NT2/D1 (cell line): Measurements from ENCODE around the gene BCAS4.
A peak's percentile ranks its signal among the peaks of the same experiment; 100 is the strongest.

Source experiments
- DNase-seq: peaks from one replicate; pipeline ENCODE4 v3.0.0-alpha.2; 2011; ENCODE audit warnings: low read depth, low spot score
- H3K27me3 ChIP-seq: 2 replicates; pipeline ENCODE4 v1.6.0; 2011; ENCODE audit warnings: mild to moderate bottlenecking; ENCODE audit not compliant: insufficient read length, insufficient read depth
- H3K36me3 ChIP-seq: 2 replicates; pipeline ENCODE4 v1.6.1; 2011; ENCODE audit warnings: mild to moderate bottlenecking, low read length, mixed read lengths; ENCODE audit not compliant: insufficient read depth, insufficient read length
- H3K4me1 ChIP-seq: 2 replicates; pipeline ENCODE4 v1.5.1; 2011; ENCODE audit not compliant: insufficient read depth, insufficient read length
- H3K4me3 ChIP-seq: 2 replicates; pipeline ENCODE4 v1.5.1; 2011; ENCODE audit warnings: low read depth; ENCODE audit not compliant: insufficient read length
- H3K9ac ChIP-seq: 2 replicates; pipeline ENCODE4 v1.6.0; 2011; ENCODE audit warnings: low read depth; ENCODE audit not compliant: insufficient read length
- H3K9me3 ChIP-seq: 2 replicates; pipeline ENCODE4 v1.5.1; 2011; ENCODE audit warnings: mild to moderate bottlenecking, low read length; ENCODE audit not compliant: insufficient read depth
- SUZ12 ChIP-seq: IDR thresholded peaks from 2 replicates; pipeline ENCODE4 v1.6.1; 2011; ENCODE audit not compliant: insufficient read length, insufficient read depth; ENCODE audit errors: extremely low read depth
- YY1 ChIP-seq: IDR thresholded peaks from 2 replicates; pipeline ENCODE4 v1.6.1; 2011; ENCODE audit not compliant: insufficient read length, insufficient read depth
- ZNF274 ChIP-seq: IDR thresholded peaks from 2 replicates; pipeline ENCODE4 v1.6.1; 2011; ENCODE audit warnings: mild to moderate bottlenecking, low read depth, low read length

Gene BCAS4

GRCh38 chr20:50845566-50846215 lies 50.8 kb downstream of the BCAS4 start:
- Histone ChIP-seq H3K9ac (peak overlapping the region; percentile 52), H3K9me3 (no peaks in the 10 kb centered on the region)

GRCh38 chr20:50848341-50848808 lies 53.5 kb downstream of the BCAS4 start:
- no peak for DNase-seq
- Histone ChIP-seq H3K9ac (no peak overlapping the region), H3K27me3 (no peaks in the 10 kb centered on the region), H3K9me3 (no peaks in the 10 kb centered on the region), H3K36me3 (peaks cover 17% of the 10 kb centered on the region), H3K4me1 (peaks cover 18% of the 10 kb centered on the region), H3K4me3 (no peak overlapping the region)
- TF ChIP-seq SUZ12: no peak
- TF ChIP-seq YY1: no peak
- TF ChIP-seq ZNF274: no peak

More at GRCh38 chr20:50845566-50846215, 50.8 kb downstream of the BCAS4 start:
- Histone ChIP-seq H3K27me3 (no peaks in the 10 kb centered on the region), H3K36me3 (peaks cover 21% of the 10 kb centered on the region), H3K4me3 (no peak overlapping the region), H3K4me1 (peaks cover 15% of the 10 kb centered on the region)
- TF ChIP-seq SUZ12 (no peak), ZNF274 (no peak)
- DNase-seq: no peak

- peaks cover 19% of the 10 kb centered on the region for H3K4me1 ChIP-seq
- no peak overlapping the region for H3K9ac ChIP-seq
- no peak overlapping the region for H3K4me3 ChIP-seq
- TF ChIP-seq ZNF274 (no peak), YY1 (no peak), SUZ12 (no peak)
- H3K9me3 ChIP-seq: no peaks in the 10 kb centered on the region
- H3K36me3 ChIP-seq: peaks cover 13% of the 10 kb centered on the region
- no peaks in the 10 kb centered on the region for H3K27me3 ChIP-seq
- no peak for DNase-seq
Observed at GRCh38 chr20:50848846-50849673, 54.2 kb downstream of the BCAS4 start.

- TF ChIP-seq YY1: no peak
- TF ChIP-seq SUZ12: no peak
- TF ChIP-seq ZNF274: no peak
- peaks cover 20% of the 10 kb centered on the region for H3K4me1 ChIP-seq
- DNase-seq: peak; percentile 69
- H3K27me3 ChIP-seq: no peaks in the 10 kb centered on the region
- peaks cover 13% of the 10 kb centered on the region for H3K36me3 ChIP-seq
- no peak overlapping the region for H3K4me3 ChIP-seq
- H3K9ac ChIP-seq: peak overlapping the region; percentile 78
- no peaks in the 10 kb centered on the region for H3K9me3 ChIP-seq
Observed at GRCh38 chr20:50850721-50851286, 55.9 kb downstream of the BCAS4 start.

- no peaks in the 10 kb centered on the region for H3K27me3 ChIP-seq
- peaks cover 13% of the 10 kb centered on the region for H3K36me3 ChIP-seq
- no peak overlapping the region for H3K4me3 ChIP-seq
- TF ChIP-seq YY1: no peak
- TF ChIP-seq ZNF274: no peak
- TF ChIP-seq SUZ12: no peak
- DNase-seq: no peak
- peak overlapping the region; percentile 27 for H3K9ac ChIP-seq
- H3K4me1 ChIP-seq: peaks cover 23% of the 10 kb centered on the region
- no peaks in the 10 kb centered on the region for H3K9me3 ChIP-seq
Observed at GRCh38 chr20:50852085-50852484, 57.2 kb downstream of the BCAS4 start.

- TF ChIP-seq ZNF274: no peak
- no peak for TF ChIP-seq YY1
- no peak for TF ChIP-seq SUZ12
- Histone ChIP-seq H3K9ac (no peak overlapping the region), H3K9me3 (no peaks in the 10 kb centered on the region), H3K36me3 (peaks cover 8% of the 10 kb centered on the region), H3K4me3 (no peak overlapping the region), H3K27me3 (no peaks in the 10 kb centered on the region), H3K4me1 (peaks cover 26% of the 10 kb centered on the region)
- DNase-seq: no peak
Observed at GRCh38 chr20:50854506-50855249, 59.8 kb downstream of the BCAS4 start.
